Measurements from ENCODE around the gene SLC45A1. TPM values are rescaled to one million over a fixed set of nuclear protein-coding genes. Genes with fewer than 3 reads are reported as not detected.

The SLC45A1 gene
- polyA plus RNA-seq, 3 donors = 0.21 TPM; not detected in 2

GRCh38 chr1:8357329-8358101 lies 39.6 kb downstream of the SLC45A1 start:
- TF ChIP-seq CTCF (IDR thresholded peaks at IDR 0.05) = no peak
- Histone ChIP-seq H3K4me2 (replicated peaks; ENCODE audit: extremely low read depth, low read length, poor library complexity, severe bottlenecking) (no peak overlapping the region), H3K4me1 (ENCODE audit: control insufficient read depth in 1 of 2, insufficient read depth in 2 of 2, low read length in 2 of 2) (no peaks in the 10 kb centered on the region), H3K27ac (ENCODE audit: low read depth in 1 of 2, low read length in 2 of 2) (no peak overlapping the region), H2AFZ (ENCODE audit: insufficient read depth, low read depth, low read length, poor library complexity, severe bottlenecking) (no peak overlapping the region), H3K9me3 (replicated peaks in 1 of 2; ENCODE audit: control insufficient read depth in 1 of 2, insufficient read depth in 1 of 2, low read length in 2 of 2) (no peaks in the 10 kb centered on the region), H3K27me3 (ENCODE audit: control insufficient read depth in 2 of 2, insufficient read depth in 2 of 2, low read length in 2 of 2) (no peaks in the 10 kb centered on the region), H3K4me3 (replicated peaks in 1 of 3; ENCODE audit: low read depth in 2 of 3, low read length in 3 of 3) (no peak overlapping the region), H4K20me1 (ENCODE audit: insufficient read depth, low read length) (peaks cover 69% of the 10 kb centered on the region), H3K36me3 (replicated peaks in 1 of 2; ENCODE audit: control insufficient read depth in 1 of 2, insufficient read depth in 2 of 2, low read length in 2 of 2) (peaks cover 91 to 98% of the 10 kb centered on the region in 2 donors), H3K9ac (ENCODE audit: insufficient read depth, low read length, poor library complexity, severe bottlenecking) (no peak overlapping the region), H3K79me2 (ENCODE audit: insufficient read depth, low read length) (no peaks in the 10 kb centered on the region)
- Mint-ChIP-seq H3K9me3 (no peaks in the 10 kb centered on the region), H3K27me3 (ENCODE audit: low read depth in 3 of 3) (peaks cover 0 to 3% (median 2%) of the 10 kb centered on the region in 3 donors), H3K27ac (peak overlapping the region in 2 of 7 donors; percentile 52 to 66), H3K4me1 (no peaks in the 10 kb centered on the region), H3K36me3 (peaks cover 78 to 92% of the 10 kb centered on the region in 2 donors), H3K4me3 (no peak overlapping the region)
- intact Hi-C loops (cut with micrococcal nuclease) = no loop called here
- WGBS (ENCODE audit: insufficient coverage) = 92% methylated on average over 12 of the region's 14 CpGs
- DNase-seq = no peak

GRCh38 chr1:8358241-8358896 lies 40.5 kb downstream of the SLC45A1 start:
- Histone ChIP-seq H3K4me2 (replicated peaks; ENCODE audit: extremely low read depth, low read length, poor library complexity, severe bottlenecking) (no peak overlapping the region), H3K27ac (ENCODE audit: low read depth in 1 of 2, low read length in 2 of 2) (no peak overlapping the region), H2AFZ (ENCODE audit: insufficient read depth, low read depth, low read length, poor library complexity, severe bottlenecking) (no peak overlapping the region), H3K36me3 (replicated peaks in 1 of 2; ENCODE audit: control insufficient read depth in 1 of 2, insufficient read depth in 2 of 2, low read length in 2 of 2) (peaks cover 98% of the 10 kb centered on the region in 2 donors), H3K79me2 (ENCODE audit: insufficient read depth, low read length) (no peaks in the 10 kb centered on the region), H4K20me1 (ENCODE audit: insufficient read depth, low read length) (peaks cover 71% of the 10 kb centered on the region), H3K27me3 (ENCODE audit: control insufficient read depth in 2 of 2, insufficient read depth in 2 of 2, low read length in 2 of 2) (no peaks in the 10 kb centered on the region), H3K9ac (ENCODE audit: insufficient read depth, low read length, poor library complexity, severe bottlenecking) (no peak overlapping the region), H3K4me1 (ENCODE audit: control insufficient read depth in 1 of 2, insufficient read depth in 2 of 2, low read length in 2 of 2) (no peaks in the 10 kb centered on the region), H3K4me3 (replicated peaks in 1 of 3; ENCODE audit: low read depth in 2 of 3, low read length in 3 of 3) (no peak overlapping the region), H3K9me3 (replicated peaks in 1 of 2; ENCODE audit: control insufficient read depth in 1 of 2, insufficient read depth in 1 of 2, low read length in 2 of 2) (no peaks in the 10 kb centered on the region)
- Mint-ChIP-seq H3K4me1 (no peaks in the 10 kb centered on the region), H3K36me3 (peaks cover 78 to 92% of the 10 kb centered on the region in 2 donors), H3K4me3 (no peak overlapping the region), H3K27me3 (ENCODE audit: low read depth in 3 of 3) (peaks cover 0 to 2% (median 2%) of the 10 kb centered on the region in 3 donors), H3K9me3 (peaks cover 0 to under 1% (median 0%) of the 10 kb centered on the region in 7 donors), H3K27ac (peak overlapping the region in 2 of 7 donors; percentile 50 to 66)
- intact Hi-C loops (cut with micrococcal nuclease) = no loop called here
- no peak for TF ChIP-seq CTCF (IDR thresholded peaks at IDR 0.05)
- WGBS (ENCODE audit: insufficient coverage) = 97% methylated on average over 33 of the region's 46 CpGs
- no peak for DNase-seq
